HG02970 (cell line): ENCODE results near the gene RAB40C.

ENCODE experiments used
- ATAC-seq: cut with Tn5 transposase; IDR thresholded peaks from one replicate; pipeline ENCODE4 v1.9.1; 2021; ENCODE audit warnings: mild to moderate bottlenecking, moderate library complexity, moderate number of reproducible peaks; ENCODE audit not compliant: unreplicated experiment, low FRiP score

The RAB40C gene

DNA sequence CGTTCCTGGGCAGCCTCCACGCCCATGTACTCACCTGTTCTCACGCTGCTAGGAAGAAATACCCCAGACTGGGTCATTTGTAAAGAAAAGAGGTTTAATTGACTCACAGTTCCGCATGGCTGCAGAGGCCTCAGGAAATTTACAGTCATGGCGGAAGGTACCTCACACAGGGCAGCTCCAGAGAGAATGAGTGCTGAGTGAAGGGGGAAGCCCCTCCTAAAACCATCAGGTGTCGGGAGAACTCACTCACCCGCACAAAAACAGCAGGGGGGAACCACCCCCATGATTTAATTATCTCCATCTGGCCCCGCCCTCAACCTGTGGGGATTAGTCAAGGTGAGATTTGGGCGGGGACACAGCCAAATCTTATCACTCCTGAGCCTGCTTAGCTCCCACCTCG, 18.2 kb downstream of the RAB40C start:
- ATAC-seq = no peak

DNA sequence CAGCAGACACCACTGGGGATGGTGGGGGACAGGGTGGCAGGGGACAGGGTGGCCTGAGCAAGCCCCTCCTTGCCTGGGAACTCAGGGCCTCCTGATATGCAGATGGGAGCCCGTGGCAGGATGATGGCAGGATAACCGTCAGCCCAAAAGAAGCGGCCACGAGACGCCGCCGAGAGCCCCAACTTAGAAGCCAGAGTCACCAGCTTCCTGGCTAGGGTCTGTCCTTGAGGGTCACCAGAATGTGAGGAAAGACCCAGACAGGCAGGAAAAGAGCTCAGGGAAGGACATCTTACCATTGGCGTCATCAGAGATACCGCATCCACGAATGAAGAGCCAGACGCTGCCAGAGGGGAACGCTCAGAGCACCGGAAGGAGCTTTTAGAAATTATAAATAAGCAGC, 19.4 kb downstream of the RAB40C start:
- no peak for ATAC-seq

DNA sequence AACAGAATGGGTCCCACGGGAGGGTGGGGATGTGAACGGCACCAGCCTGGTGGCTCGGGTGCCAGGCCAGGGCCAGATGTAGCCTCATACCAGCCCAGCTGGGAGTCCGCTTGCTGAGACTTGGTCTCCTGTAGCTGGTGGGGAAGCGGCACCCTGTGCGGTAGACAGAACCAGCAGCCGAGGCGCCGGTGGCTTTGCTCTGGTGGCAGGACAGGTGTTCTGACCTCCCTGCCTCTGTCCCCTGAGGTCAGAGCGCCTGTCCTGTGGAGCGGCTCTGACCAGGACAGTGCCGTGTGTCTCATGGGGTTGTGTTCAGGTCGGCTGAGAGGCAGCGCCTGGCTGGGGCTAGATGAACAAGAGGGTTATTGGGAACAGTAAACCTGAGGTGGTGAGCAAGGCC, 20.1 kb downstream of the RAB40C start:
- ATAC-seq = no peak

DNA sequence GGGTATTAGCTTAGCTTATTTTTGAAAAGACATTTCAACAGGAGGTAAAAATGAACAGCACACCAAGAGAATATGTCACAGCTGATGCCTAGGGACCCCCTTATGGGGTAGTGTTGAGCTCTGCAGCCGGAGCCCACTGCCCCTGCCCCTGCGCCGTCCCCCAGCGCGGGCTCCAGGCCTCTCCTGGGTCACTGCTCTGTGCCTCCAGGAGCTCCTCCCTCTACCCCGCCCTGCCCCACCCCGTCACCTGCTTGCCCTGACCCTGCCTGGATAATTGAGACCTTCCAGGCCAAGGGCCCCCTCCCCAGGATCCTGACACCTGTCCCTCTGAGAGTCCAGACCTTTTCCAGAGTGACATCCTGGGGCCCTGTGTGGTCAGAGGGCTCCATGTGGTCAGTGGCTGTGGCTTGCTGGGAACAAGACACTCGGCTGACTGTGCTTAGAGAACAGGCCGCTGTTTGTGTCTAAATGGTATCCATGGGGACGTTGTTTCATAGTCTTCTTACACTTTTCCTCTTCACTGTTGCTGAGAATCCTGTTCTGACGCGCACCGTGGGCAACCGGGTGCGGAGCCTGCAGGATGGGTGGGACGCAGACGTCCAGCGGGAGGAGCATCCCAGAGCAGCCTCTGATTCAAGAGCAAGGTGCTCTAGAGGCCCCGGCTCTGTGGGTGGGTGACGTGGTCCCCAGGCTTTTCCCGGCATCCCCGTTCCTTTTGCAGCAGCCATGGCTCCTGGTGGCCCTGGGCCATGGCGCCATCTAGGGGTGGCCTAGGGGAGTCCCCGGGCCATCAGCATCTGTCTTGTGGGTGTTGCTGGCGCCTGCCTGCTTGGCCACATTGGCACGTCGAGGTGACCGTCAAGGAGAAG, 20.9 kb downstream of the RAB40C start:
- no peak for ATAC-seq

DNA sequence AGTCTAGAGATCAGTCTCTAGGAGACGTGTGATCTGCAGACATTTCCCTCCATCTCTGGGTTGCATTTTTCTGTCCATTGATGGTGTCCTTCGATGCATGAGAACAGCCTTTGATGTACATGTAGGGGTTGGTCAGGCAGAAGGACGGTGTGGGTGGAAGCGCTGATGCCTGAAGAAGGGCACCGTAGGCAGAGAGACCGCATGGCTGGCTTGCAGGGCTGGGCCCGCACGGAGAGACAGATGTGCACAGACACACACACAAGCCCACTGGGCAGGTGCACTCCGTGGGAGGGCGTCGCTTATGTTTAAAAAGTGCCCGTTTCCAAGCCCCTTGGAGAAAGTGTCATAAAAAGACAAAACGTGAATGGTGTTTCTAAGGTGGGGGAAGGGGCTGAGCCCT, 25.3 kb downstream of the RAB40C start:
- no peak for ATAC-seq

DNA sequence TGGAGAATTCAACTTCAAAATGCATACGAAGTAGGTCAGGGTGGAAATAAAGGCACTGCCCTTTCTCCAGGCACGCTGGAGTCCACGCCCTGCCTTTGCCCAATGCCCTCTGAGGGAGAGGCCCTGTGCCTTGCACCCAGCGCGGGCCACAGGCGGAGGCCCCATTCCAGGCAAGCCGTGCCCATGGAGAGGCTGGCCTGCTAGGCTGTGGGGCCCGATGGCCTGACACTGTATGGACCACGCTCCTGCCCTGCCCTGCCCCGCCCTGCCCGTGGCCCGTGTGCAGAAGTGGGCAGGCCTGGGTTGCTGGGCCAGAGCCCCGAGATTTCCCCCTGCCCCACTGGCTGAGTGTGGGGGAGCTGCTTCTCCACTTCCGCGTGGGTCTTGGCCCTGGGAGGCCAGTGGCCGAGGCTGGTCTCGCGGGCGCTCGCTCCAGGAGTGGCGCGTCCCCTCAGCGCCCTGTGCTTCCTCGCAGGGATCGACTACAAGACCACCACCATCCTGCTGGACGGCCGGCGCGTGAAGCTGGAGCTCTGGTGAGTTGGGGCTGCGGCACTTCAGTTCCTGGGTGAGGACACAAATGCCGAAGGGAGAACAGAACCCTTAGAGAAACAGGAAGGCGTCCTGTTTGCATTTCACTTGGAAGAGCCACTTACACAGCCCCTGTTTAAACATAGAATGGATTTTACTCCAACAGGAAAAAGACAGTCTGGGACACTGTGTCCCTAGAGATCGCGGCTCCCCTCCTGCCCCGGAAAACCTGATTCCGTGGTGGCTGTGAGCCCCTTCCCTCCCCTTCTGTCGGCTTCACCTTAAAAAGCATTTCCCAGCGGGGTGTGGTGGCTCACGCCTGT, 27.1 kb downstream of the RAB40C start:
- no peak for ATAC-seq

DNA sequence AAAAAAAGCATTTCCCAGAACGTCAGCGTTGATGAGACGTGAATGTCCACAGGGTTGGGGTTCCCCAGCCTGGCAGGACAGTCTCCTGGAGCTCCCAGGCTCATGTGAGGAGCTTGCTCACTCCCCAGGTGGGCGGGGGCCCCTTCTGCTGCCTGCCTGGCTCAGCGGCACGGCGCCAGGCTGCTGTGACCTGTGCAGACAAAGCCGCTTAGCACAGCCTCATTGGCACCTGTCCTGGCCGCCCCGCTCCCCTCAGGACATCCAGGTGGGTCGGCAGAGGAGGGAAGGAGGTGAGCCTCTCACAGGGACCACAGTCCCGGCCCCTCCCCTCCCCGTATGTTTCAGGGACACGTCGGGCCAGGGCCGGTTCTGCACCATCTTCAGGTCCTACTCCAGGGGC, 28.0 kb downstream of the RAB40C start:
- no peak for ATAC-seq

DNA sequence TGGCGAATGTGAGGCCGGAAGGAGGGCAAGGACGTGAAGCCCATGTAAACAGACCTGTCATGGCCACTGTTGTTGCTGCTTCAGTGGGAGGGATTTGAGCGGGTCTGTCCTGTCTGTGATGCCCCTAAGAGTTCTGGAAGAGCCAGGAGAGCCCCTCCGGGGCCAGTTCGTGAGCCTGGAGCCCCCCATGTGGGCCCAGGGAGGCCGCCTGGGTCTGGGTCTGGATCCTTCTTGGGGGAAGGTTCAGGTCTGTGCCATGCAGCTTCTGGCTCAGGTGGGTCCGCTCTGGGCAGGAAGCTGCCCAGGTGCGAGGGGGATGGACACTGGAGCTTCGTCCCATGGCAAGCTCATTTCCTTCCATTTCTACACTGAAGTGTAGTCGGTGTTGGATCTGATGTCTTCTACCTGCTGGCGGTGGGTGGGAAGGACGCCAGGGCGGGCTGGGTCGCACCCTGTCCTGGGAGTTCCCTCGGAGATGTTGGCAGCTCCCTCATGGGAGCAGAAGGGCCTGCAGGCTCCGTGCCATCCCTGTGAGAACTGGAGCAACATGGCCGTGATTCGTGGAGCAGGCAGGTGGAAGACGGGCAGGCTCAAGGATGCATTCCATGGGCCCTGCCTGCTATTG, 29.7 kb downstream of the RAB40C start:
- no peak for ATAC-seq

DNA sequence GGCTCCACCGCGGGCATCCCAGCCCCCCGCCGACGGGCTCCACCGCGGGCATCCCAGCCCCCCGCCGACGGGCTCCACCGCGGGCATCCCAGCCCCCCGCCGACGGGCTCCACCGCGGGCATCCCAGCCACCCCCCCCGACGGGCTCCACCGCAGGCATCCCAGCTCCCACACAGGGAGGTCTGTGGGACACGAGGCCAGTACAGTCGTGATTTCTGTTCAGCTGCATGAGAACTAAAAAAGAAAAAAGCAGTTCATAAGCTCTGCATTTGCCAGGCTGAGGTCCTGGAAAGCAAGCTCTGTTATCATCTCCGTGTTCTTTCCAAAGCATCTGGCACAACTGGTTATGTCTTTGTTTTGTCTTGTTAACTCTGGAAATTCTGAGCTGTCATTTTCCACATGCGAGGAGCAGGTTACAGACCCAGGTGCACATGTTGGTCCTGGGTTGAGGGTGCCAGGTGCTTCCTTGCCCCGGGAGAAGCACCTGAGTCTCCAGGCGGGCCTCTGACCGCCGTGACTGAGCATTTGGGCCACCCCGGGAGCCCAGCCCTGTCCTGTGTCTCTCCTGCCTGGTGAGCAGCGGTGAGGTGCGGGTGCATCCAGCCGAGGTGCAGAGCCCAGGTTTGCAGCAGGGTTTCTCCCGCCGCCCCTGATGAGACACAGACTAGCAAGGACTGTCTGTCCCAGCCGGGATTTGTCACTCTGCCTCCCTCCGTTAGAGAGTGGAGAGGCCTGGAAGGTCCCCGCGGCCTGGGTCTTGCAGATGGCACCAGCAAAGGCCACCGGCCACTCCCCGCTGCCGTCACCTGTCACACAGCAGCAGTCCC, 31.0 kb downstream of the RAB40C start:
- no peak for ATAC-seq

DNA sequence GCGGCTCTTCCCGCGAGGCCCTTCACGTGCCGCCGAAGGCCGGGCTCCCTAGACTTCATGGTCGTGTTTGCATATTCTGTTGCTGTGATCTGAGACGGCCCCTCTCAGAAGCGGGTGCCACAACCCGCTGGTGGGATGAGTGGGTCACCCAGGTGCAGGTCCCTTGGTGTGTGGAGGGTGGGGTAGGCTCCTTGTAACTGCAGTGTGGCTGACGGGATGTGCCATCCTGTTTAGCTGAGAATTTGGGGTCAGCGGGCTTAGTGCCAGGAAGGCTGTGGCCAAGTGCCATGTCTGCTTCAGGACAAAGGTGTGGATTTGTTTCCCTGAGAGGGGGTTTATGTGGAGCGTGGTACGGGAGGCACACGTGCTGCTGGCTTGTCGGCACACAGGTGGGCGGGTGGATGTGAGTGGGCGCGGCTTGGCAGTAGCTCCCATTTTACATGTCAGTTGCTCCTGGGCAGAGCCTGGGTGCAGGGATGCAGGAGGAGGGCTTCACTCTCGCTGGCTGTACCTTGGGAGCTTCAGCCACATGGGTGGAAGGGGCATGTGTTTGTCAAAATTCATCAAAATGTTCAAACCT, 31.8 kb downstream of the RAB40C start:
- ATAC-seq = no peak

DNA sequence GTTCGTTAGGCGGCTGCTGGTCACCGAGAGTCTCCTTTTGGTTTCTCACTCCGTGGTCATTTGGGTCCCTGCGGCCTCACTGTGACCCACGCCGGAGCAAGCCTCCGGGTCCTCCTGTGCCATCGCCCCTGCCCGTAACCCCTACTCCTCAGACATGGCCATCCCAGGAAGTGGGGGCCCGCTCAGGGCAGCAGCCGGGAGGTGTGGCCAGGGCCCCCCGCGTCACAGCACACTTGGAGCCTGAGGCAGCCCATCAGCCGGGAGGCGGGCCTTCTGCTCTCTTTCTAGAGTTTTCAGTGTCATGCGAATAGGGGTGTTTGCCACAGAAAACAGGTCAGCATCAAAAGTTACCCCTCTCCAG, 33.0 kb downstream of the RAB40C start:
- no peak for ATAC-seq

DNA sequence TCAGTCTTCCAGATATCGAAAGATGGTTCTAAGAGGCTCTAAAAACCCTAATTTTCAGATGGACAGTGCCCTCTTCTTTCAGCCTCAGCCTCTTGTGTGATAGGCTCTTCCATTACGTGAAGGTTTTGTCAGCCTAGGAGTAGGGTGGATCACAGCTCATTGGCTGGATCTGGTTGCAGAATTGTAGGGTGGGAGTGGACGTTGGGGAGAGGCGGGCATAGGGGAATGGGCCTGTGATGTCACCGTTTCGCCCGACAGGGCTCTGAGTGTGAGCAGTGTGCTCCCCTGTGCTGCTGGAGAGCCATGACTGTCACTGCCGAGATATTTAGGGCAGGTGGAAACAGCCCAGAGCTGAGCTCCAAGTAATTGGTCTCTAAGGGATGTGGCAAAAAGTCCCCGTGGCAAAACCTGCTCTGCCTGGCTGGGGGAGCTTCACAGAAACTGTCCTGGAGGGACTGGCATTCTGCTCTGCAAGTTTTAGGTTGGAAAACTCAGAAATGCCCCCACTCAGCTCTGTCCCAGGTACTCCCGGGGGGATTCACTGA, 34.7 kb downstream of the RAB40C start:
- no peak for ATAC-seq

DNA sequence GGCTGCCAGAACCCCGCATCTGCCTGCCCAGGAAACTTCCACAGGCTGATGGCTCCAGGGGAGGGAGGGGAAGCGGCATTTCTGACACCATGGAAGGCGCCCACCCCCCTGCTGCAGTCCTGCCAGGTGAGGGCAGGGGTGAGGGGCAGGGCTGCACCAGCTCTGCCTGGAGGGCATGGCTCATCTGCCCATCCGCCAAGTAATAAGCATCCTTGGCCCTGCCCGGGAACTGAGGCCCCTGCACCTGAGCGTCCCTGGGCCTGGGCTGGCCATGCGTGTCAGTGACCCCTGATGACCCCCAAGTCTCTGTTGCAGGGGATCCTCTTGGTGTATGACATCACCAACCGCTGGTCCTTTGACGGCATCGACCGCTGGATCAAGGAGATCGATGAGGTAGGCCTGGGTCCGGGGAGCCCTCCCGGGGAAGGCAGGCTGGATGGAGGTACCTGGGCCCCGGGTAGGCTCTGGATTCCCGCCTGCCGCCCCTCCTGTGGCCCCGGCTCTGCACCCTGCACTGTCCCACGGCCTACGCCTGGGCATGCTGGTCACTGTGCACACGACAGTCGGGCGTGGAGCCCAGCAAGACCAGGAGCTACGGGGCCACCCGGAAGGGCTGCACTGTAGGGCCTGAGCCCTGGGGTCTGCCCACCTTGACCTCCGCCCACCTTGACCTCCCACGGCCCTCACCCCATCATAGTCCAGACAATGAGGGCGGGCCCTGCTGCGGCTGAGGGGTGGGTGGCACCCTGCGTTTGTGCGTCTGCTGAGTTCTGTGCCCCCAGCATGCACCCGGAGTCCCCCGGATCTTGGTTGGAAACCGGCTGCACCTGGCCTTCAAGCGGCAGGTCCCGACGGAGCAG, 35.5 kb downstream of the RAB40C start:
- no peak for ATAC-seq

DNA sequence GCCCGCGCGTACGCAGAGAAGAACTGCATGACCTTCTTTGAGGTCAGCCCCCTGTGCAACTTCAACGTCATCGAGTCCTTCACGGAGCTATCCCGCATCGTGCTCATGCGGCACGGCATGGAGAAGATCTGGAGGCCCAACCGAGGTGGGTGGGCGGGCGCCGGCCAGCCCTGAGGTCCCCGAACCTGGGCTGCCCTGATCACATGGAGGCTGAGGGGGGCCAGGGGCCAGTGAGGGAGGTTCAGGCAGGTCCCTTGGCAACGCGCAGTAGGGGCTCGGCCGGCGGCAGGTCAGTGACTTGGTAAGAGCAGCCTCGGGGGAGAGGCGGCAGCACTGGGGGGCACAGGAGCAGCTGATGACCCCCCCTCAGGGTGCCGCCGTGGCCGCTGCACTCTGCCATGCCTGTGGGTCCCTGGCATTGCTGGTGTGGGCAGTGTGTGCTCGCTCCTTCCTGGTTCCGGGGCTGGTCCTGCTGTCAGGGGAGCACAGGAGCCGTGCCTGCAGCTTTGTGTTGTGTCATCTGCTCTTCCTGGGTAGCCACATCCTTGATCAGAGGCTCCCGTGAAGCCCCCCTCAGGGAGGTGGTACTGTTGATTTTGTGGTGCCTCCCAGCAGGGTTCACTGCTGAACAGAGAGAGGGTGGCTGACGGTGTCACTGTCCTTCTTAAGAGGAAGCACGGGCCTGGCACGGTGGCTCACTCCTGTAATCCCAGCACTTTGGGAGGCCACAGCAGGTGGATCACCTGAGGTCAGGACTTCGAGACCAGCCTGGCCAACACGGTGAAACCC, 36.3 kb downstream of the RAB40C start:
- no peak for ATAC-seq

DNA sequence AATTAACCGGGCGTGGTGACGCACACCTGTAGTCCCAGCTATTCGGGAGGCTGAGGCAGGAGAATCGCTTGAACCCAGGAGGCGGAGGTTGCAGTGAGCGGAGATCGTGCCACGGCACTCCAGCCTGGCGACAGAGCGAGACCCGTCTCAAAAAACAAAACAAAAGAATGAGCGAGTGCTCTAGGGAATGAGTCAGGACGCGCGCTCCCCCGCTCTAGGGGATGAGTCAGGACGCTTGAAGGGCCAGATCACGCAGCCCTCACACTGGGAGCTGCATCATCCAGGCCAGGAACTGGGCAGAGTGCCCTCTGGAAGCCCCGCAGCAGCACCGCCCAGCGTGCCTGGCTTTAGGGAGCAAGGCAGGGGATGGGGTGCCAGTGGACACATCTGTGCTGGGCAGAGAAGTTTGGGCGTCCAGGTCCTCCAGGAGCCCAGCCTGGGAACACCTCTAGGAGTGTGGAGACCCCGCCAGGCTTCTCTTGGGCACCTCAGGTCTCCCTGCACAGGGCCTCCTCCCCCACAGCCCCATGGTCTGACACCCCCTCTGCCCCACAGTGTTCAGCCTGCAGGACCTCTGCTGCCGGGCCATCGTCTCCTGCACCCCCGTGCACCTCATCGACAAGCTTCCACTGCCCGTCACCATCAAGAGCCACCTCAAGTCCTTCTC, 37.1 kb downstream of the RAB40C start:
- no peak for ATAC-seq

DNA sequence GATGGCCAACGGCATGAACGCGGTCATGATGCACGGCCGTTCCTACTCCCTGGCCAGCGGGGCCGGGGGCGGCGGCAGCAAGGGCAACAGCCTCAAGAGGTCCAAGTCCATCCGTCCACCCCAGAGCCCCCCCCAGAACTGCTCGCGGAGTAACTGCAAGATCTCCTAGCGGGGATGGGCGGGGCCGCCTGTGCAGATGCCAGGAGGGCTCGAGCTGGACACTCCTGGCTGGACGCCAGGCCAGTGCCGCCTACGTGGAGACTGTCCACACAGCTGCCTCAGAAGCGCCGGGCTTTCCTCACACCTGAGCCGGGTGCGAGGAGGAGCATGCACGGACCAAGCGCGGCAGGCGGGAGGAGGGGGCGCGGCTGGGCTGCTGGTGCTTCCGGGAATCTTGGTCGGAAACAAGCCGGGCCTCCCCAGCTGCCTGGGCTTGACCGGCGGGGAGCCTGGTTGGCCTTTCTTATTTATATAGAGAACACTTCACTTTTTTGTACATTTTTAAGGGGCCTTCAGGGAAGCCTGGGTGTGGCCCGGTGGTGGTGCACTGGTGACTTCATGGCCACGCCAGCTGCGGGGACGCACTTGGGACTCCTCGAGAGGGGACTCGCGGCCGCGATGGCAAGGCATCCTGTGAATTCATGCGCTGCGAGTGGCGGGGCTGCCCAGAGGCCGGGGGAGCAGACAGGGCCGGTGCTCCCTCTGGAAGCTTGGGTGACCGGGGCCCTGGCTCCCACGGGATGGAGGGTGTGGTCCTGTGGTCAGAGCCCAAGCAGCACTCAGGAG, 37.8 kb downstream of the RAB40C start:
- ATAC-seq = no peak
